Colonic mucosa (tissue), 4 donors: ENCODE data around the gene PF4V1. TPM values are rescaled to one million over a fixed set of nuclear protein-coding genes. Genes with fewer than 3 reads are reported as not detected.
A peak's percentile ranks its signal among the peaks of the same experiment; 100 is the strongest.

Experiments
- DNase-seq: peaks from one replicate; pipeline ENCODE4 v3.0.0-alpha.2; 2020
- H3K27ac ChIP-seq: fragments of 200-600 bp; one replicate; pipeline ENCODE4 v1.8.0; 2021
- H3K27me3 ChIP-seq: fragments of 200-600 bp; one replicate; pipeline ENCODE4 v1.8.0; 2021
- H3K36me3 ChIP-seq: fragments of 200-600 bp; one replicate; pipeline ENCODE4 v1.8.0; 2021
- H3K4me1 ChIP-seq: fragments of 200-600 bp; one replicate; pipeline ENCODE4 v1.8.0; 2021; ENCODE audit warnings: mild to moderate bottlenecking
- H3K4me3 ChIP-seq: fragments of 200-600 bp; one replicate; pipeline ENCODE4 v1.8.0; 2021
- H3K9ac ChIP-seq, 2 donors: one replicate each; pipeline ENCODE4 v1.7.0; 2013; ENCODE audit warnings: control low read depth in 2 of 2, low read depth in 2 of 2, low read length in 2 of 2
- H3K9me3 ChIP-seq: fragments of 200-600 bp; one replicate; pipeline ENCODE4 v1.8.0; 2021
- CTCF ChIP-seq: fragments of 200-600 bp; IDR thresholded peaks from one replicate; pipeline ENCODE4 v1.8.0; 2022; ENCODE audit warnings: antibody characterized with exemption, mild to moderate bottlenecking
- intact Hi-C: fragments of 100-400 bp; cut with DNase I; formaldehyde crosslinking; loops from one replicate; pipeline ENCODE4 v1.14.1; 2022
- total RNA-seq, 2 donors: library from RNA; stranded (reverse); fragmentation: NEBNext Ultra II Directional in 1 of 2; extraction: Animal tissue kit (Norgen Biotek cat#: 25700) in 1 of 2; gene quantifications; one replicate each; pipeline ENCODE4 v1.2.1, GENCODE V29; 2021
- donor health status: healthy.
- donor health status: DM: no; HTN: no; CAD: no.
- donor health status: DM: no; HTN: no; CAD: no.

PF4V1 gene
- total RNA-seq, 2 donors from 2014 or later, result not detected

GRCh38 chr4:73891326-73891725, 38.2 kb downstream of the PF4V1 start:
- H3K9ac ChIP-seq, result no peak overlapping the region
- H3K27ac ChIP-seq, result no peak overlapping the region
- intact Hi-C loops, result no loop called here
- DNase-seq, result no peak
- TF ChIP-seq CTCF, result no peak
- H3K4me3 ChIP-seq, result no peak overlapping the region
- no peaks in the 10 kb centered on the region for H3K36me3 ChIP-seq
- no peaks in the 10 kb centered on the region for H3K4me1 ChIP-seq
- H3K9me3 ChIP-seq, result no peaks in the 10 kb centered on the region
- H3K27me3 ChIP-seq, result no peaks in the 10 kb centered on the region

- Histone ChIP-seq H3K9me3 (no peaks in the 10 kb centered on the region), H3K27ac (no peak overlapping the region), H3K4me3 (no peak overlapping the region), H3K27me3 (no peaks in the 10 kb centered on the region), H3K9ac (no peak overlapping the region), H3K4me1 (no peaks in the 10 kb centered on the region), H3K36me3 (no peaks in the 10 kb centered on the region)
- intact Hi-C loops, result no loop called here
- DNase-seq, result no peak
- no peak for TF ChIP-seq CTCF
Observed at GRCh38 chr4:73891739-73892405, 38.8 kb downstream of the PF4V1 start.

- no peak for TF ChIP-seq CTCF
- no peaks in the 10 kb centered on the region for H3K36me3 ChIP-seq
- DNase-seq, result no peak
- H3K9ac ChIP-seq, result no peak overlapping the region
- no peak overlapping the region for H3K27ac ChIP-seq
- no peak overlapping the region for H3K4me3 ChIP-seq
- no peaks in the 10 kb centered on the region for H3K4me1 ChIP-seq
- H3K27me3 ChIP-seq, result no peaks in the 10 kb centered on the region
- H3K9me3 ChIP-seq, result no peaks in the 10 kb centered on the region
- intact Hi-C loops, result no loop called here
Observed at GRCh38 chr4:73892966-73893365, 39.9 kb downstream of the PF4V1 start.

GRCh38 chr4:73894001-73894400, 40.9 kb downstream of the PF4V1 start:
- Histone ChIP-seq H3K4me3 (no peak overlapping the region), H3K9me3 (no peaks in the 10 kb centered on the region), H3K27ac (no peak overlapping the region), H3K9ac (no peak overlapping the region), H3K36me3 (no peaks in the 10 kb centered on the region), H3K27me3 (no peaks in the 10 kb centered on the region), H3K4me1 (no peaks in the 10 kb centered on the region)
- TF ChIP-seq CTCF, result no peak
- intact Hi-C loops, result no loop called here
- DNase-seq, result no peak

- no peaks in the 10 kb centered on the region for H3K9me3 ChIP-seq
- DNase-seq, result peak; percentile 41
- no peaks in the 10 kb centered on the region for H3K4me1 ChIP-seq
- peak overlapping the region; percentile 61 for H3K27ac ChIP-seq
- TF ChIP-seq CTCF, result no peak
- H3K27me3 ChIP-seq, result no peaks in the 10 kb centered on the region
- H3K4me3 ChIP-seq, result no peak overlapping the region
- H3K9ac ChIP-seq, result no peak overlapping the region
- intact Hi-C loops, result no loop called here
- H3K36me3 ChIP-seq, result no peaks in the 10 kb centered on the region
Observed at GRCh38 chr4:73895201-73896175, 42.4 kb downstream of the PF4V1 start.
